IMR-90 (cell line): Measurements from ENCODE around the gene MTX2.

Experiments
- BHLHE40 ChIP-seq: fragments of 150-350 bp; IDR thresholded peaks from 2 replicates; pipeline ENCODE4 v1.6.1; 2016; ENCODE audit warnings: mild to moderate bottlenecking, low read depth, low read length
- CEBPB ChIP-seq: IDR thresholded peaks from 2 replicates; pipeline ENCODE4 v1.6.1; 2012; ENCODE audit warnings: low read depth, low read length, improper control_type of control experiment
- CHD1 ChIP-seq: IDR thresholded peaks from 2 replicates; pipeline ENCODE4 v1.6.1; 2012; ENCODE audit warnings: low read depth, low read length, improper control_type of control experiment
- CTCF ChIP-seq: conservative IDR thresholded peaks from 2 replicates; pipeline ENCODE4 v1.5.1; 2012; ENCODE audit warnings: mild to moderate bottlenecking, low read depth, low read length, improper control_type of control experiment
- MAFK ChIP-seq: IDR thresholded peaks from 2 replicates; pipeline ENCODE4 v1.6.1; 2012; ENCODE audit warnings: low read depth, low read length, improper control_type of control experiment
- MXI1 ChIP-seq: IDR thresholded peaks from 2 replicates; pipeline ENCODE4 v1.6.1; 2012; ENCODE audit warnings: low read depth, mild to moderate bottlenecking, low read length, moderate library complexity, borderline replicate concordance
- POLR2A ChIP-seq: IDR thresholded peaks from 2 replicates; pipeline ENCODE4 v1.6.1; 2012; ENCODE audit warnings: mild to moderate bottlenecking, low read depth, low read length
- RAD21 ChIP-seq: IDR thresholded peaks from 2 replicates; pipeline ENCODE4 v1.6.1; 2012; ENCODE audit warnings: low read length, improper control_type of control experiment

GRCh38 chr2:176291335-176291734 lies 22.1 kb downstream of the MTX2 start:
- TF ChIP-seq POLR2A (no peak), CTCF (no peak), MAFK (no peak), RAD21 (no peak), CHD1 (no peak), CEBPB (no peak), BHLHE40 (no peak), MXI1 (no peak)
